Peyer's patch (tissue), 4 donors: ENCODE measurements around the gene ADD2. TPM values are rescaled to one million over a fixed set of nuclear protein-coding genes. Genes with fewer than 3 reads are reported as not detected.

Source experiments
- DNase-seq, 3 donors: peaks; one replicate each; pipeline ENCODE4 v3.0.0-alpha.2; 2017 to 2019
- H3K27ac ChIP-seq, 4 donors: fragments of 200-600 bp; sonication (generic); one replicate each; pipeline ENCODE4 v1.5.1; 2016 to 2019
- H3K27me3 ChIP-seq, 2 donors: fragments of 200-600 bp; sonication (generic); one replicate each; pipeline ENCODE4 v1.5.1; 2019
- H3K36me3 ChIP-seq, 3 donors: fragments of 200-600 bp; sonication (generic); one replicate each; pipeline ENCODE4 v1.5.1; 2016 to 2019
- H3K4me1 ChIP-seq, 4 donors: fragments of 200-600 bp; sonication (generic); one replicate each; pipeline ENCODE4 v1.5.1; 2016 to 2019
- H3K4me3 ChIP-seq, 4 donors: fragments of 200-600 bp; sonication (generic); 1 replicate in 3 of 4; 2 replicates in 1 of 4; pipeline ENCODE4 v1.5.1; 2016 to 2019; ENCODE audit warnings: mild to moderate bottlenecking in 1 of 4
- H3K9me3 ChIP-seq, 4 donors: fragments of 200-600 bp; sonication (generic); one replicate each; pipeline ENCODE4 v1.5.1; 2016 to 2019; ENCODE audit warnings: mild to moderate bottlenecking in 1 of 4
- CTCF ChIP-seq, 6 experiments: fragments of 450-650 bp in 4 of 6; fragments of 200-600 bp in 2 of 6; sonication (generic) in 1 of 6; IDR thresholded peaks; one replicate each; pipeline ENCODE4 v1.5.1; 2017 to 2019; ENCODE audit warnings: antibody characterized with exemption in 6 of 6, mild to moderate bottlenecking in 3 of 6, moderate library complexity in 1 of 6
- POLR2A ChIP-seq, 2 donors: fragments of 450-650 bp; IDR thresholded peaks; one replicate each; pipeline ENCODE4 v1.5.1; 2017; ENCODE audit warnings: antibody characterized with exemption in 2 of 2, mild to moderate bottlenecking in 2 of 2, moderate library complexity in 2 of 2
- total RNA-seq, 4 donors: library from RNA; depleted of rRNA; stranded (reverse); fragments of >200 nt; gene quantifications; one replicate each; pipeline ENCODE4 v1.1.0, GENCODE V29; 2016

ADD2 gene
- total RNA-seq, 4 donors from 2014 or later, result 0.28 to 14.0 (median 1.7) TPM; not detected in 1

GRCh38 chr2:70730730-70731129 lies 37.3 kb downstream of the ADD2 start:
- no peaks in the 10 kb centered on the region for H3K27me3 ChIP-seq
- H3K4me3 ChIP-seq, result no peak overlapping the region
- no peaks in the 10 kb centered on the region for H3K9me3 ChIP-seq
- no peaks in the 10 kb centered on the region for H3K36me3 ChIP-seq
- H3K4me1 ChIP-seq, result no peaks in the 10 kb centered on the region
- no peak for DNase-seq
- H3K27ac ChIP-seq, result no peak overlapping the region
- no peak for TF ChIP-seq CTCF (IDR thresholded peaks at IDR 0.05)
- TF ChIP-seq POLR2A (IDR thresholded peaks at IDR 0.05), result no peak

- Histone ChIP-seq H3K27ac (no peak overlapping the region), H3K36me3 (no peaks in the 10 kb centered on the region), H3K4me3 (no peak overlapping the region), H3K9me3 (no peaks in the 10 kb centered on the region), H3K4me1 (no peaks in the 10 kb centered on the region), H3K27me3 (no peaks in the 10 kb centered on the region)
- TF ChIP-seq CTCF (IDR thresholded peaks at IDR 0.05) (no peak), POLR2A (IDR thresholded peaks at IDR 0.05) (no peak)
- DNase-seq, result no peak
These were observed 38.4 kb downstream of the ADD2 start for GRCh38 chr2:70729647-70730046.

- Histone ChIP-seq H3K27ac (no peak overlapping the region), H3K36me3 (no peaks in the 10 kb centered on the region), H3K4me1 (no peaks in the 10 kb centered on the region), H3K4me3 (no peak overlapping the region), H3K9me3 (no peaks in the 10 kb centered on the region), H3K27me3 (no peaks in the 10 kb centered on the region)
- TF ChIP-seq POLR2A (IDR thresholded peaks at IDR 0.05) (no peak), CTCF (IDR thresholded peaks at IDR 0.05) (no peak)
- no peak for DNase-seq
These were observed 39.9 kb downstream of the ADD2 start for GRCh38 chr2:70728128-70728527.

GRCh38 chr2:70726947-70727725 lies 40.9 kb downstream of the ADD2 start:
- Histone ChIP-seq H3K27me3 (no peaks in the 10 kb centered on the region), H3K4me3 (no peak overlapping the region), H3K4me1 (no peaks in the 10 kb centered on the region), H3K9me3 (no peaks in the 10 kb centered on the region), H3K27ac (no peak overlapping the region), H3K36me3 (no peaks in the 10 kb centered on the region)
- DNase-seq, result no peak
- TF ChIP-seq POLR2A (IDR thresholded peaks at IDR 0.05) (no peak), CTCF (IDR thresholded peaks at IDR 0.05) (no peak)

GRCh38 chr2:70725505-70725904 lies 42.5 kb downstream of the ADD2 start:
- no peak for TF ChIP-seq POLR2A (IDR thresholded peaks at IDR 0.05)
- TF ChIP-seq CTCF (IDR thresholded peaks at IDR 0.05), result no peak
- no peaks in the 10 kb centered on the region for H3K4me1 ChIP-seq
- no peak overlapping the region for H3K27ac ChIP-seq
- H3K36me3 ChIP-seq, result no peaks in the 10 kb centered on the region
- H3K9me3 ChIP-seq, result no peaks in the 10 kb centered on the region
- H3K27me3 ChIP-seq, result no peaks in the 10 kb centered on the region
- H3K4me3 ChIP-seq, result no peak overlapping the region
- DNase-seq, result no peak
